ENCODE measurements around the gene SPATA25. TPM values are rescaled to one million over a fixed set of nuclear protein-coding genes. Genes with fewer than 3 reads are reported as not detected.

SPATA25 gene
- total and polyA plus RNA-seq, 2 donors (not counting 3 experiments of a cell fraction or from before 2014, with no cell fraction given): 0.69 to 1.3 TPM

DNA sequence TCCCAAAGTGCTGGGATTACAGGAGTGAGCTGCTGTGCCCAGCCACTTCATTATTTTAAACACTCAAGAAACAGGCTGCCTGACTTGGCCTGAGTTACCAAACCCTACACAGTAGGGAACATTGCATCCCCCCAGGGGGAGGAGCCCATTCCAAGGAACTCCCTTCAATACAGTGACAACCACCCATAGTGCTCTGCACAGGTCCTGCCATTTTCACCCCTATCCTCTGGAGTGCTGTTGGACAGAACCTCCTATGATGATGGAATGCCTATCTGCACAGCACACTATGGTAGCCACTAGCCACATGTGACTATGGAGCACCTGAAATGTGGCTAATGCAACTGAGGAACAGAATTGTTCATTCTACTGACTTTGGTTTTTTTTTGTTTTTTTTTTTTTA lies 42.0 kb downstream of the SPATA25 start:
- Histone ChIP-seq H3K27ac (ENCODE audit: insufficient read depth, low read depth, low read length) (no peak overlapping the region), H4K20me1 (replicated peaks; ENCODE audit: control insufficient read depth, extremely low read depth, insufficient read depth, low read length) (no peaks in the 10 kb centered on the region), H3K36me3 (ENCODE audit: control insufficient read depth in 2 of 2, extremely low read depth in 1 of 2, insufficient read depth in 2 of 2, low read length in 2 of 2) (peaks cover 0 to 39% of the 10 kb centered on the region in 2 experiments), H3K9me3 (replicated peaks; ENCODE audit: control insufficient read depth, insufficient read depth, low read length) (no peaks in the 10 kb centered on the region), H3K4me2 (ENCODE audit: insufficient read depth, low read length) (no peak overlapping the region), H2AFZ (ENCODE audit: low read depth, low read length) (no peak overlapping the region), H3K4me3 (replicated peaks in 1 of 3; ENCODE audit: insufficient read depth in 1 of 3, low read depth in 1 of 3, low read length in 3 of 3) (no peak overlapping the region), H3K9me1 (replicated peaks; ENCODE audit: control insufficient read depth, extremely low read depth, insufficient read depth, low read length) (no peaks in the 10 kb centered on the region), H3K27me3 (ENCODE audit: control insufficient read depth in 2 of 2, insufficient read depth in 2 of 2, low read length in 2 of 2) (no peaks in the 10 kb centered on the region), H3K9ac (replicated peaks; ENCODE audit: extremely low read depth, insufficient read depth, low read length) (no peak overlapping the region), H3K79me2 (ENCODE audit: control insufficient read depth, insufficient read depth, low read length) (no peaks in the 10 kb centered on the region), H3K4me1 (ENCODE audit: control insufficient read depth, extremely low read depth, insufficient read depth, low read length) (no peaks in the 10 kb centered on the region)
- dilution Hi-C loops (cut with MboI; ENCODE audit: extremely low pct_ligation_motif_present, low sequenced_read_pairs) (no loop called here), intact Hi-C loops (cut with micrococcal nuclease) (no loop called here)
- TF ChIP-seq POLR2A (IDR thresholded peaks at IDR 0.05; ENCODE audit: low read depth, low read length): no peak
- TF ChIP-seq MYC (IDR thresholded peaks at IDR 0.05; ENCODE audit: low read depth, low read length): no peak
- DNase-seq (ENCODE audit: low read depth, low spot score) (no peak), FAIRE-seq (no peak)
- ChIA-PET CTCF (no interaction called here), POLR2A (no interaction called here)
- no TSS peak for BruUV-seq (replicated peaks)

- no peaks in the 10 kb centered on the region for H3K4me1 ChIP-seq (ENCODE audit: control insufficient read depth, extremely low read depth, insufficient read depth, low read length)
- H3K9me3 ChIP-seq (replicated peaks; ENCODE audit: control insufficient read depth, insufficient read depth, low read length): no peaks in the 10 kb centered on the region
- H3K9me1 ChIP-seq (replicated peaks; ENCODE audit: control insufficient read depth, extremely low read depth, insufficient read depth, low read length): no peaks in the 10 kb centered on the region
- CTCF ChIA-PET: no interaction called here
- TF ChIP-seq POLR2A (IDR thresholded peaks at IDR 0.05; ENCODE audit: low read depth, low read length) (no peak), MAX (IDR thresholded peaks at IDR 0.05; ENCODE audit: insufficient read depth, insufficient read length) (no peak), FOS (IDR thresholded peaks at IDR 0.05; ENCODE audit: borderline replicate concordance, insufficient read depth, low read length) (no peak), GATA2 (IDR thresholded peaks at IDR 0.05; ENCODE audit: insufficient read depth, insufficient read length, low read depth, low read length) (no peak), MYC (IDR thresholded peaks at IDR 0.05; ENCODE audit: low read depth, low read length) (no peak), POLR2AphosphoS5 (IDR thresholded peaks at IDR 0.05; ENCODE audit: insufficient read depth, low read depth, low read length) (no peak), EZH2 (IDR thresholded peaks at IDR 0.05; ENCODE audit: borderline replicate concordance, low read depth, low read length, severe bottlenecking) (no peak), CTCF (IDR thresholded peaks at IDR 0.05; ENCODE audit: extremely low read depth in 1 of 2, insufficient read depth in 1 of 2, low read depth in 1 of 2, low read length in 2 of 2) (no peak), JUN (IDR thresholded peaks at IDR 0.05; ENCODE audit: borderline replicate concordance, insufficient read depth, insufficient read length, low read depth) (no peak)
- dilution Hi-C loops (cut with MboI; ENCODE audit: extremely low pct_ligation_motif_present, low sequenced_read_pairs): no loop called here
- H3K36me3 ChIP-seq (ENCODE audit: control insufficient read depth in 2 of 2, extremely low read depth in 1 of 2, insufficient read depth in 2 of 2, low read length in 2 of 2): peaks cover 0 to 39% of the 10 kb centered on the region in 2 experiments
- FAIRE-seq (no peak), DNase-seq (ENCODE audit: low read depth, low spot score) (no peak)
- no peaks in the 10 kb centered on the region for H3K27me3 ChIP-seq (ENCODE audit: control insufficient read depth in 2 of 2, insufficient read depth in 2 of 2, low read length in 2 of 2)
- H3K79me2 ChIP-seq (ENCODE audit: control insufficient read depth, insufficient read depth, low read length): no peaks in the 10 kb centered on the region
- no peak overlapping the region for H3K27ac ChIP-seq (ENCODE audit: insufficient read depth, low read depth, low read length)
- H4K20me1 ChIP-seq (replicated peaks; ENCODE audit: control insufficient read depth, extremely low read depth, insufficient read depth, low read length): no peaks in the 10 kb centered on the region
- no peak overlapping the region for H3K4me2 ChIP-seq (ENCODE audit: insufficient read depth, low read length)
- no peak overlapping the region for H2AFZ ChIP-seq (ENCODE audit: low read depth, low read length)
- no peak overlapping the region for H3K9ac ChIP-seq (replicated peaks; ENCODE audit: extremely low read depth, insufficient read depth, low read length)
- intact Hi-C loops (cut with micrococcal nuclease): no loop called here
- H3K4me3 ChIP-seq (replicated peaks in 1 of 3; ENCODE audit: insufficient read depth in 1 of 3, low read depth in 1 of 3, low read length in 3 of 3): no peak overlapping the region
- BruUV-seq (replicated peaks): no TSS peak
- POLR2A ChIA-PET: no interaction called here
Observed at GRCh38 chr20:45843506-45843905, 43.9 kb downstream of the SPATA25 start.
